GM21825 (cell line): Measurements from ENCODE around the gene VPS18.

Source experiments
- ATAC-seq: cut with Tn5 transposase; IDR thresholded peaks from one replicate; pipeline ENCODE4 v1.9.1; 2021; ENCODE audit warnings: mild to moderate bottlenecking, moderate library complexity; ENCODE audit not compliant: unreplicated experiment

The VPS18 gene

GRCh38 chr15:40952301-40952900, 58.2 kb downstream of the VPS18 start:
- ATAC-seq = no peak

- peak; percentile 88 for ATAC-seq
Observed at GRCh38 chr15:40952901-40953712, 58.9 kb downstream of the VPS18 start, which contains the start of gene CHAC1. CHAC1 (plus strand) TSS chr15:40953471; CDS start chr15:40953584, 113 bp downstream.
